Amniotic stem cell (primary cell): ENCODE measurements around the gene JDP2.
A peak's percentile ranks its signal among the peaks of the same experiment; 100 is the strongest.
"Not testable (repeated sequence)": the region's sequence is repeated elsewhere in the genome, so short reads cannot be mapped to it uniquely, and the experiment has no call there.

Experiments
- DNase-seq: peaks from one replicate; lab custom pipeline; 2025; lab: John Stamatoyannopoulos, UW

JDP2 gene

GRCh38 chr14:75427482-75428229 lies at the start of gene JDP2:
Gene JDP2 (plus strand): TSS chr14:75428022. CDS start chr14:75437921, 9,899 bp downstream.
- peak; percentile 51 for DNase-seq

GRCh38 chr14:75379246-75379929 lies 48.4 kb upstream of the JDP2 start:
- no peak for DNase-seq

GRCh38 chr14:75379930-75380270 lies 47.9 kb upstream of the JDP2 start:
- DNase-seq: no peak

- no peak for DNase-seq
These were observed 47.2 kb upstream of the JDP2 start for GRCh38 chr14:75380656-75381055.

- DNase-seq: no peak
These were observed 46.2 kb upstream of the JDP2 start for GRCh38 chr14:75381642-75382041.

GRCh38 chr14:75383219-75383618 lies 44.6 kb upstream of the JDP2 start:
- not testable (repeated sequence) for DNase-seq

- no peak for DNase-seq
These were observed 44.1 kb upstream of the JDP2 start for GRCh38 chr14:75383721-75384120.

GRCh38 chr14:75389679-75390078 lies 38.1 kb upstream of the JDP2 start:
- no peak for DNase-seq

- no peak for DNase-seq
These were observed 37.6 kb upstream of the JDP2 start for GRCh38 chr14:75390183-75390582.

- no peak for DNase-seq
These were observed 35.9 kb upstream of the JDP2 start for GRCh38 chr14:75391953-75392352.

GRCh38 chr14:75392686-75393641 lies 34.9 kb upstream of the JDP2 start:
- DNase-seq: no peak

GRCh38 chr14:75393794-75394193 lies 34.0 kb upstream of the JDP2 start:
- DNase-seq: no peak

GRCh38 chr14:75395862-75396261 lies 32.0 kb upstream of the JDP2 start:
- DNase-seq: no peak

GRCh38 chr14:75399321-75399720 lies 28.5 kb upstream of the JDP2 start:
- no peak for DNase-seq

GRCh38 chr14:75399843-75400775 lies 27.7 kb upstream of the JDP2 start:
- DNase-seq: no peak

GRCh38 chr14:75401361-75401760 lies 26.5 kb upstream of the JDP2 start:
- peak; percentile 19 for DNase-seq

- no peak for DNase-seq
These were observed 24.9 kb upstream of the JDP2 start for GRCh38 chr14:75402867-75403413.

GRCh38 chr14:75404847-75405246 lies 23.0 kb upstream of the JDP2 start:
- no peak for DNase-seq

- no peak for DNase-seq
These were observed 21.7 kb upstream of the JDP2 start for GRCh38 chr14:75406102-75406501.

- DNase-seq: no peak
These were observed 21.0 kb upstream of the JDP2 start for GRCh38 chr14:75406856-75407255.
